ENCODE data around the gene ANKS6.

Gene ANKS6

DNA sequence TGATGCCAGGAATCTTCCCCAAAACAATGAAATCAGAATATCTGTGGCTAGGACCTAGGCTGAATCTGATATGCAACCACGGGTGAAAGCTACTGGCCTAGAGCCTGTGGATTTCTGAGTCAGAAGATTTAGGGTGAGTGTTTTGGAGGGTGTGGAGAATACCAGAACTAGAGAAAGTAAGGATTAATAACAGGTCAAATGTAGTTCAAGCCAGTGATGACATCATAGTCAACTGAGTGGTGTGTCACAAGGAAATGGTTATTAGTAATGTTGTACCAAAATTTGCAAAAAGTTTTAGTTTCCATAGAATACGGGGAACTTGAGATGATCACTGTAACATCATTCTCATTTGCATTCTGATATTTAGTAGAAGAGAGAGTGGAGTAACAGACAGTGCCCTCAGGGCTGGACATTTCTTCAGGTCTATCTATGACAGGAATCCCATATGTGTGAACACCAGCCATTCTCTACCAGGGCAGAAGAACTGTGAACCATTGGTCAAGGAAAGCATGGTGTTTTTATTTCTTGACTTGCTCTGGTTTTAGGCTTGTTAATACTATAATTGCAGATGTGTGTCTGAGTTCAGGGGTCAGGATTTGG, 14.8 kb upstream of the ANKS6 start:
- no peak for DNase-seq

GRCh38 chr9:98810102-98810842, 13.9 kb upstream of the ANKS6 start:
- DNase-seq, result no peak

DNA sequence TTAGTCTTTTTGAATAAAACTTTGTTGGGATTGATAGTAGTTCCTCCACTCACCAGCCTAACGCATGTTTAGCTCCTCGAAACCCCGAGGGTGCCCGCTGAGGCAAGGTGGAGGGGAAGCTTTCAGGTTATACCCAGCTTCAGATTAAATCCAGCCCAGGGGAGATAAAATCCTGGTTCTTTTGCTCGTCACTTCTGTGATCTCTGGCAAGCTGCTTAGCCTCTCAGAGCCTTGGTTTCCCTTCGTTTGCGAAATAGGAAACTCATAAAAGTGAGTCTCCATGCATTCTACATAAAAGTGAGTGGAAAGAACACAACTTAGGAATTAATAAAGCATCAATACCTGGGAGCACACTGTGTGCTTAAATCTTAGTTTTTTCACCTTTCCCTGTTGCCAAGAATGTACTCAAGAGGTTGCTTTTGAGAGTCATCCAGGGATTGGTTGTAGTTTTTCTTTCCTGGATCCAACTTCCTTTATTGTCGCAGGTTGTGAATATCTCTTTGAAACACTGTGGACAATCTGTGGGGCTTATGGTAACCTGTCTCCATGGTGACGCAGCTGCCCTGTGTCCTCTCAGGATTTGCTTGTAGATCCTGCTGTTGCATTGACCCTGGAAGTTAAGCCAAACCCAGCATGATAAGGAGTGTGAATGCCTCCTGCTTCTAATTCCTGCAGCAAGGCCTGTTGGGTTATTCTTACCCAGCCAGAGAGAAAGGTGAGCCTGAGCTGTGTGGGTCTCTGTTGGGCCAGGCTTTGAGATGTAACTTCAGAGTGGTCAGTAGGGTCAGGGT, 13.2 kb upstream of the ANKS6 start:
- DNase-seq, result no peak

DNA sequence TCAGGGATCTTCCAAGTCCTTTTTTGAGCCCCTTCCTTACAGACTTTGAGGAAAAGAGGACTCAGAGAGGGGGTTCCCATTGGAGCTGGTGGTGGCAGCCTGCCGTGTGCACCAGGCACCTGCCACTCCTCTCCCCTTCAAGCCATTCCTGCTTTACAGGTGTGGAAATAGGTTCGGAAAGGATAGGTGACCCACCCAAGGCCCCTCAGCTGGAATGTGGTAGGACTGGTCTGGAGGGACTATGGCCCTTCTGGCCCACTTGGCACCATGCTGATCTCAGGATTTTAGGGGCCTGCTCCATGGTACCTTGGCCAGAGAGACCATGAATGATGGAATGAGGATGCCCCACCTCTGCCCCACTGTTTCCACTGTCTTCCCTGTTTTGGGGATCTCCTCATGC, 12.5 kb upstream of the ANKS6 start:
- no peak for DNase-seq

- DNase-seq, result no peak
Observed at GRCh38 chr9:98808411-98808815, 12.1 kb upstream of the ANKS6 start.

GRCh38 chr9:98807814-98808195, 11.4 kb upstream of the ANKS6 start:
- no peak for DNase-seq

- peak; percentile 49 for DNase-seq
Observed at GRCh38 chr9:98807070-98807813, 10.9 kb upstream of the ANKS6 start, which contains the start of gene GALNT12. Gene GALNT12 (plus strand): TSS chr9:98807670. CDS start chr9:98807699, 29 bp downstream.

- DNase-seq, result no peak
Observed at GRCh38 chr9:98806394-98807035, 10.2 kb upstream of the ANKS6 start.

DNA sequence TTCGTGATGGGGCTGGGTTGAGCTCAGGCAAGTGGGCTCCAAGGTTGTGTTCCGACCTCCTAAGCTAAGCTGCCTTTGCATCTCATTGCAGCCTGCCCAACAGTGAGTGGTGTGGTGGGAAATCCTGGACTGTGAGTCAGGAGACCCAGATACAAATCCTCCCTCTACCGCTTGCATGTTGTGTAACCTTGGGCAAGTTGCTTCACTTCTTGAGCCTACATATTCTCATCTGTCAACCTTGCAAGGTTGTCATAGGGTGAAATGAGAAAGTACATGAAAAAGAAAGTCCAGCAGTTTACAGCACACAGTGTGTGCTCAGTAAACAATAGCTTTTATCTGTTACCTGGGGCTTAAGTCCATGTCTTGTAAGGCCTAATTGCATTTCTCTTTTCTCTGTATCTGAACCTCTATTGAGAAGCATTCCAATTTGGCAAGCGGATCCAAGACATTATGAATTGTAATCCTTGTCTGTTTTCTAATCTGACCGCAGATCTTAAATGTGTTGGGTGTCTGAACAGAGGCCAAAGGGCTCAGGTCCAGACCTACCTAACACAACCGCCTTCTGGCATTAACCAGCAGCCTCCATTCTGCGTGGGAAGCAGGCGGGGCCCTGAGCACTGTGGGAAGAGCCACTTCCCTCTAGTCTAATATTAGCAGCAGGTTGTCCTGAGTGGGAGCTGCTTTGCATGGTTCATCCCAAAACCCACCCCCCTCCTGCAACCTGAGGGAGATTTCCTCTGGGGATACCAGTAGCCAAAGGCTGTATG, 9.3 kb upstream of the ANKS6 start:
- DNase-seq, result no peak

- DNase-seq, result no peak
Observed at GRCh38 chr9:98804083-98804482, 7.7 kb upstream of the ANKS6 start.

- no peak for DNase-seq
Observed at GRCh38 chr9:98801969-98802371, 5.6 kb upstream of the ANKS6 start.

GRCh38 chr9:98801561-98801960, 5.2 kb upstream of the ANKS6 start:
- DNase-seq, result no peak

- no peak for DNase-seq
Observed at GRCh38 chr9:98798254-98798653, 1.9 kb upstream of the ANKS6 start.

DNA sequence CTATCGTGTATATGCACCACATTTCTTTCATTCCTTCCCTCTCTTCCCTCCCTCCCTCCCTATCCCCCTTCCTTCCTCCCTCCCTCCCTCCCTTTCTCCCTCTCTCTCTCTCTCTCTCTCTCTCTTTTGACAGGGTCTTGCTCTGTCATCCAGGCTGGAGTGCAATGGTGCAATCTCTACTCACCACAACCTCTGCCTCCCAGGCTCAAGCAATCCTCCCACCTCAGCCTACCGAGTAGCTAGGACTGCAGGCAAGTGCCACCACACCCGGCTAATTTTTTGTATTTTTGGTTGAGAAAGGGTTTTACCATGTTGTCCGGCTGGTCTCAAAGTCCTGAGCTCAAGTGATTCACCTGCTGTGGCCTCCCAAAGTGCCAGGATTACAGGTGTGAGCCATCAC, 1.1 kb upstream of the ANKS6 start:
- no peak for DNase-seq

GRCh38 chr9:98795970-98796363, 388 bp downstream of the ANKS6 start:
- no peak for DNase-seq

DNA sequence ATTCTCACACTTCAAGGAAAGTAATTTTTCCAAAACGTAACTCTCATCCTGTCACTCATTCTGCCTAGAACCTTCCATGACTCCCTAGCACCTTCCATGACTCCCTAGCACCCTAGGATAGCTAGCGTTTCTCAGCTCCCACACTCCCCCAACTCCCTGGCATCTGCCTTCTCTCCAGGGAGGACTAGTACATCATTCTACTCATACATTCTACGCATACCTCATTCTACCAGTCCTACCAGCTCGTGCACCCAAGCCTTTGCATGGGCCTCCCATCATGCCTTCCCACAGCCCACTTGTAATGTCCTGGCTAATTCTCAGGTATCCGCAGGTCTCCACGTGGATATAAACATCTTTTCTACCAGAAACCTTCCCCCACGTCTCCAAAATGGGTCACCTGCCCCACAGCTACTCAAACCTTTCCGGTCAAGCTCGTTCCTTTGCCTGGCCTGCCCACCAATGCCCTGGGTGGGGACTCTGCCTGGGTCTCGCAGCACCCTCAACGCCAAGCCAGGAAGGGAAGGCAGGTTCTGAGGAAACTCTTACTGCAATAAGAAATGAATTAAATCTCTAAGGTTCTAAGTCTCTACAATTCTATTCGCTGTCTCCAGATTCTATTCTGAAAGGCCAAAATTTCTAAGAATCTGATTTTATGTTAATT, 930 bp downstream of the ANKS6 start:
- no peak for DNase-seq

DNA sequence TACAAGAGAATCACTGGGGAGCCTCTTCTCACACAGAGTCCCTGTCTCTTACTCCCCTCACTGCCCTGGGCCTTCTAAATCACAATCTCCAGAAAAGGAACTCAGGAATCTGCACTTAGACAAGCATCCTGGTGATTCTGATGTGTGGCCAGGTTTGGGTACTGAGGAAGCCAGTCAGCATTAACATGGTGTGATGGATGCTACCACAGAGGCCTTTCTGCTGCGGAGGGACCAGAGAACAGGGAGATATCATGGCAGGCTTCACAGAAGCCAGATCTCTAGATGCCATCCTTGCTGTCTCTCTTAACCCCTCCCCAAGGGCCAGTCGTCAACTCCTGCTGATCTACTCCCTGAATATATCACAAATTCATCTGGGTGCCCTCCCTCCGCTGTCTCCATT, 1.6 kb downstream of the ANKS6 start:
- DNase-seq, result no peak

- DNase-seq, result no peak
Observed at GRCh38 chr9:98793031-98793430, 3.3 kb downstream of the ANKS6 start.

DNA sequence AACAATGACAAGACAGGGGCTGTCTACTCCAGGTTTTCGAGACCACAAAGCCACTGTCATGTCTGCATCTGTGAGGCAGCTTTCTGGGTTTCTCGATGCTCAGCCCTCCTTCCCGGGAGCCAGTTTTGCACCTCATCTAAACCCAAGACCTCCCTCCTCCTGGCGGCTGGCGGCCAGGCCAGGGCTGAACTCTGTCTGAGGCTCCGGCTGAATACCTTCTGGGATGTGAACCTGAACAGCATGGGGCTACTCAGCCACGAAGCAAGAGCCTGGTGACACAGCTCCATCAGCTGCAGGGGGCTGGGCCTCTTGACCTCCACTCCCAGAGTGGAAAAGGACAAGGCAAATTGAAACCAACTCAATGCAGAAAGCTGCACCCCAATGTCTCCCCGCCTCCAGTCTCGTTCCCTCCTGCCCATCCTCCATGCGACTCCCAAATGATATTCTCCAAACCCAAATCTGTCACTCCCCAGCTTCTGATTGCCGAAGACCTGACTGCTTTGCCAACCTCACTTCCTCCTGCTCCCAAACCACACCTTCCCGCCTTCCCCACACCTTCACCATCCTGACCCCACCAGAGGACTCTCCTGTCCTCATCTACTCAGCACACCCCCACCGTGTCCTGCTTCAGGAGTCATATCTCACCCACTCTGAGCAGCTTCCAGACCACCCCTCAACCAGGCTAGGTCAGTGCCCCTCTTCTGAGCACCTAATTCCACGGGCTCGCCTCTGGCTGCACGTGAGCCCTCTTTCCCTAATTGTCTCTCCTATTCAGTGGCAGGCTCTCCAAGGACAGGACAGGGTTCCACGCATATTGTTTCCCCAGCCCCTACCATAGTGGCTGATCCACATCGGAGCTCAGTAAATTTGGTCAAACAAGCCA, 4.5 kb downstream of the ANKS6 start:
- DNase-seq, result no peak
